GM12864 (cell line): Measurements from ENCODE around the gene TMEM185A.

Source experiments
- DNase-seq: peaks from one replicate; pipeline ENCODE4 v3.0.0-alpha.2; 2011; ENCODE audit warnings: low read depth
- H3K4me3 ChIP-seq: 2 replicates; pipeline ENCODE4 v1.5.1; 2011; ENCODE audit warnings: mild to moderate bottlenecking, low read depth, low read length, control low read depth
- TF ChIP-seq, protein P1 (sequence below): IDR thresholded peaks from 2 replicates; pipeline ENCODE4 v1.5.1; 2011; ENCODE audit warnings: low read depth, mild to moderate bottlenecking, moderate library complexity, low read length, control low read depth, inconsistent platforms; ENCODE audit errors: missing control alignments

TMEM185A gene

DNA sequence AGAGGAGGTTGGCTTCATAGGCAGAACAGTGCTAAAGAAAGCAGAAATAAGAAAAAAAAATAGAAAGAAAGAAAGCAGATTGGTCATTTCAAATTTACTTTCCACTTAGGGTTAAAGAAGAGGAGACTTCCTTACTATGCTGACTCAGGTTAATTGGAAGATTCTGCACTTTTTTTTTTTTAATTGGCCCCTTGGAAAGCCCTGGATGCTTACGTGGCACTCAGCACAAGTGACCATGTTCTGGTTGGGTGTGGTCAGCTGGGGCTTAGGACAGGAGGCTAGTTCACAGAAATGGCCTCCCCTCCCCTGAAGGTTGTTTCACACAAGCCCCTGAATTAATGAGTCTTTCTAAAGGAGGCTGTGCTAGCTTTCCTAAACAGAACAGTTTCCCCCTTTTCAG lies 58.8 kb downstream of the TMEM185A start:
- H3K4me3 ChIP-seq = no peak overlapping the region
- no peak for DNase-seq
- TF ChIP-seq, protein P1, sequence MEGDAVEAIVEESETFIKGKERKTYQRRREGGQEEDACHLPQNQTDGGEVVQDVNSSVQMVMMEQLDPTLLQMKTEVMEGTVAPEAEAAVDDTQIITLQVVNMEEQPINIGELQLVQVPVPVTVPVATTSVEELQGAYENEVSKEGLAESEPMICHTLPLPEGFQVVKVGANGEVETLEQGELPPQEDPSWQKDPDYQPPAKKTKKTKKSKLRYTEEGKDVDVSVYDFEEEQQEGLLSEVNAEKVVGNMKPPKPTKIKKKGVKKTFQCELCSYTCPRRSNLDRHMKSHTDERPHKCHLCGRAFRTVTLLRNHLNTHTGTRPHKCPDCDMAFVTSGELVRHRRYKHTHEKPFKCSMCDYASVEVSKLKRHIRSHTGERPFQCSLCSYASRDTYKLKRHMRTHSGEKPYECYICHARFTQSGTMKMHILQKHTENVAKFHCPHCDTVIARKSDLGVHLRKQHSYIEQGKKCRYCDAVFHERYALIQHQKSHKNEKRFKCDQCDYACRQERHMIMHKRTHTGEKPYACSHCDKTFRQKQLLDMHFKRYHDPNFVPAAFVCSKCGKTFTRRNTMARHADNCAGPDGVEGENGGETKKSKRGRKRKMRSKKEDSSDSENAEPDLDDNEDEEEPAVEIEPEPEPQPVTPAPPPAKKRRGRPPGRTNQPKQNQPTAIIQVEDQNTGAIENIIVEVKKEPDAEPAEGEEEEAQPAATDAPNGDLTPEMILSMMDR = no peak

DNA sequence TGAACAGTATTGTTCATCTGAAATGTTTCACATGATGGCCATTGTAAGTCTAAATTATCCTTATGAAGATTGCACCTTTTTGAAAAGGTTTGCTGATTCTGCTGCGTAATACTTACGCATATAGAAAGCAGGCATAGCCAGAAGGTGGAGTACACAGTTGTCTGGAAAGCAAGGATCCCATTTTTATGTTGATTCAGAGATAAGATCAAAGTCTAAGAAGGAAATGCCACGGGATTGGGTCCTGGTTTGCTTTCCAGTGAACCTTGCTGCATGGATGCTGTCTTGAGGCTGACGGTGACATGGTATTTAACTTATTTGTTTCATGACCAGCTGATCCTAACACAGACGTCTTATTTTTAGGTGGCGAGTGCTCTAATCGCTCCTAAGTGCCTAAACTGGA lies 59.8 kb downstream of the TMEM185A start:
- TF ChIP-seq, protein P1 = no peak
- no peak for DNase-seq
- no peak overlapping the region for H3K4me3 ChIP-seq

DNA sequence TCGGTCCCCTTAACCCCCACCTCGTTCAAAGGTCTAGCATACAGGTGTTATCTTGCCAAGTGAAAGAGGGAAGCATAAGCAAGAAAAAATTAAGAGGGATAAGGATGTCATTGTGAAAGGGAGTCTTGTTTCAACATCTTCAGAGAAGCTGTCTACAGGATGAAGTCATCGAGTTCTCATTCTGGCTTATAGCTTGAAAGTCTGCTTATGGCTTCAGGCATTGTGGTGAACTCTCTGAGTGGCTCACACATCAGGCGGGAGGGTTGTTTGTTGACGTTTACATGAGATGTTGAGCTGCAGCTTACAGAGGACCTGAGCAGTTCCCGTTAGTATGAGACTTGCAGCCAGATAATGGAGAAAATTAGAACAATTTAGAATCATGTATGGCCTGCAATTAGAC lies 60.9 kb downstream of the TMEM185A start:
- DNase-seq = no peak
- no peak overlapping the region for H3K4me3 ChIP-seq

DNA sequence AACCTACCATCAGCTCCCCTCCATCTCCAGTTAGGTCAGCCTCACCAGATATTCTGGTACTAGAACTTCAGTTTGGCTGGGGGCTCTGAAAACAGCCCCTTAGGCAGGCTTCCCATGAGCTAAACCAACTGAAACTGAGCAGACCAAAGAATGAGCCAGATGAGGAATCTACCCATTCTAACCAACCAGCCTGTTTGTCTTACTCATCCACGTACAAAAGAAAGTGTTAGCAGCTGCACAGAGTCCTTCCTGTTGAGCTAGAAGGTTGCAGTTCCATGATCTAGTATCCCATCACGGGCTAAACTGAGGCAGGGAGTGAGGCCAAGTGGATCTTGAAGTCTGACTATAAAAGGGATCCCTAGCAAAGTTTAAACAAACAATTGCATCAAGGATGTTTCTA lies 61.8 kb downstream of the TMEM185A start:
- no peak for DNase-seq
- TF ChIP-seq, protein P1 = no peak
- H3K4me3 ChIP-seq = no peak overlapping the region

More for the DNA sequence above, 60.9 kb downstream of the TMEM185A start:
- TF ChIP-seq, protein P1 = no peak

DNA sequence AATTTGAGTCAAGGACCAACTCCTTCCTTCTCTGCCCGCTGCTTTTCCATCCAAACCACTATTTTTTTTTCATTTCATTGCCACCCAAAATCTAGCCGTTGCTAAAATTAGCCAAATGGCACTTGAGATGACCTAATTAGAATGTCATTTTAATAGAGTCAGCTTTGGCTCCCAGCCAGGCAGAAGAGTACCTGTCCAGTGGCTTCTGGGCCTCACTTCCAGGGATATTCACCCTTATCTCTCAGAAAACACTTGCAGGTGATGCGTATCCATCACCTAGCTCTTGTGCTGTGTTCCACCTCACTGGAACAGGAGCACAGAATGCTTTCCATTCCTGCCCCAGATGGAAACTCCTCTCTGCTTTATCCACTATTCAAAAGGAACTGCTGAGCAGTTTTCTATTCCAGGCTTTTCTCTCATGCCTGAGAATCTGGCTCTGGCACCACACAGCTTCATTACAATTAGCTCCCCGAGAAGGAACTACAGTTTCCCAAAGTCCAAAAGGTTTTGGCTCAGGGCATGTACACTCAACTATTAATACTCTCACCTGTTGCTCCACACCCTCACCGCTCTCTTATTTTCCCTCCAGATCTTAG lies 62.8 kb downstream of the TMEM185A start:
- no peak for DNase-seq
- H3K4me3 ChIP-seq = no peak overlapping the region
- TF ChIP-seq, protein P1 = no peak

DNA sequence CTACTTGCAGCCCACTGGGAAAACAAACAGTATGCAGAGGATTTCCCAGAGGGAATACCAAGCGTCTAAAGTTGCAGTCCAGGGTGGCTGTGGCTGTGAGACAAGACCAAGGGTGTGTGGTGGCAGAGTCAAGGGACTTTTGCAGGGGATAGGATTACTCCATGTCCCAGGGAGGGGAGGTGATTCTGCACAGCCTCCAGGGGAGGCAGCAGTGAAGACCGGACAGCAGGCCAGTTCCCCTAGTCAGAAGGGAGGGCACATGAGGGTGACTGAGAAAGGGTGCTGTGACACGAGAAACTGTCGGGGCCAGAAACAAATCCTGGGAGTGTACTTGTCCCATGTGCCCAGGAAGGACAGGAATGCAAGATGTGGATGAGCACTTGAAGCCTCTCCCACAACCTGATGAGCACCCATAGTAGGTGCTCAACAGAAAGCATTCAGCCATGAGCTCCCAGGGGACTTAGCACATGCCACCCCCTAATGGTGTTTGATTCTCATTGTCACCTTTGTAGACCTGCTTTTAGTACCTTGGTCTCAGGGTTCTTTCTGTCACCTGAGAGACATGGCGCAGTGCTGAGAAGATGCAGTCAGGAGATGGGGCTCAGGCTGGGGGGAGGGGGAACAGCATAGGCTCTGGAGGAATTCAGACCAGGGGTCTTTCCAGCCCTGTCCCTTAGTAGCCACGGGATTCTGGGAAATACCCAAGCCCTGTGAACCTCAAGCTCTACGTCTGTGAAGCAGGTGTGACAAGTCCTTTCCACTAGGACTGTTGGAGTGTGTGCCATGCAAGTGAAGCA lies 63.8 kb downstream of the TMEM185A start:
- no peak overlapping the region for H3K4me3 ChIP-seq
- no peak for DNase-seq
- TF ChIP-seq, protein P1 = no peak
